ENCODE results near the gene ATG5. TPM values are rescaled to one million over a fixed set of nuclear protein-coding genes. Genes with fewer than 3 reads are reported as not detected.

ATG5 gene
- total RNA-seq, 1 experiment from 2014 or later, result 37.5 TPM

GRCh38 chr6:106199998-106200397, 125.6 kb downstream of the ATG5 start:
- H3K36me3 ChIP-seq (replicated peaks; ENCODE audit: control insufficient read depth, insufficient read depth, low read length), result no peaks in the 10 kb centered on the region; the same call in 1 of the 2 replicates
- DNase-seq, result no peak
- no peak overlapping the region for H3K4me3 ChIP-seq (ENCODE audit: insufficient read depth, low read depth, low read length)
- no peaks in the 10 kb centered on the region for H3K27me3 ChIP-seq (ENCODE audit: control insufficient read depth, insufficient read depth, low read length)

- Histone ChIP-seq H3K36me3 (replicated peaks; ENCODE audit: control insufficient read depth, insufficient read depth, low read length) (no peaks in the 10 kb centered on the region; the same call in 1 of the 2 replicates), H3K4me3 (ENCODE audit: insufficient read depth, low read depth, low read length) (no peak overlapping the region), H3K27me3 (ENCODE audit: control insufficient read depth, insufficient read depth, low read length) (no peaks in the 10 kb centered on the region)
- no peak for DNase-seq
Observed at GRCh38 chr6:106199331-106199730, 126.2 kb downstream of the ATG5 start.

GRCh38 chr6:106197441-106197840, 128.1 kb downstream of the ATG5 start:
- no peaks in the 10 kb centered on the region; the same call in 1 of the 2 replicates for H3K36me3 ChIP-seq (replicated peaks; ENCODE audit: control insufficient read depth, insufficient read depth, low read length)
- DNase-seq, result no peak
- H3K4me3 ChIP-seq (ENCODE audit: insufficient read depth, low read depth, low read length), result no peak overlapping the region
- H3K27me3 ChIP-seq (ENCODE audit: control insufficient read depth, insufficient read depth, low read length), result no peaks in the 10 kb centered on the region

DNA sequence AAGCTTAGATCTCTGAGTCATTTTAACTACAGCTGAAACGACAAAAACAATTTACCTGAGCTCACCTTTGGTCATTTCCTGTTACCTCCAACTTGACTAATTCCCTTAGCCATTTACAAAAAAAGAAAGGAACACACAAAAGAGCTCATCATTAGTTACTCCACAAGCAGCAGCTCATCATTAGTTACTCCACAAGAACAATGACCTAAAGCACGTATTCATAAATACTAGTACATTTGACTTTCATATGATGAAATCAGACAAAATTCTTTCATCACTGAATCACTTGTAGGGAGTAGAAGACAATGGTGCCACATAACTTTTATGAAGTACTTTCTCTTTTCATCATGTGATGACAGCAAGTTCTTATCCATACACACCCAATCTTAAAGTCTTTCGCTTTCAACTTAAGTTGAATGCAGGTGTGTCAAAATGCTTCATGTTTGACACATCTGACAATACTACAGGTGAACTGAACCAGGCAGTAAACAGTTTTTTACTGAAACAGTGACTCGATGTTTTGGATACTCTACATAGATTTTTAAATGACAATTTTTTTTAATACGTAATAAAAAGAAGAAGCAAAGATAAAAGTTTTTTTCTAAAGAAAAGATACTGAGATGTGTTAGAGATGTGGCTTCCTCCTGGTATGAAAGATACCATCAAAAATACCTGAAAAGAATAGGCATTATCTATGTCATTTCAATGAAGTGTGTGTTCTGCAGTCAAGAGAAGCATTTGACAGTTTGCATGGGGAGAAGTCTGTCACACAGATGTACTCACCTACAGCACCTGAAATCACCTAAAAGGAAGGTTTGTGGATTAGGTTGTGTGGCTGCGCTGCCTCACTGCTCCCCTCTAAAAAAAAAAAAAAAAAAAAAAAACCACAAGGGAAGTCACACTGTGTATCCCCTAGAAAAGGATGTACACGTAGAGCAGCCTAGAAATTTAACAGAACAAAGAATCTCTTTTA, 130.3 kb downstream of the ATG5 start:
- Histone ChIP-seq H3K4me3 (ENCODE audit: insufficient read depth, low read depth, low read length) (no peak overlapping the region), H3K36me3 (replicated peaks; ENCODE audit: control insufficient read depth, insufficient read depth, low read length) (no peaks in the 10 kb centered on the region), H3K27me3 (ENCODE audit: control insufficient read depth, insufficient read depth, low read length) (no peaks in the 10 kb centered on the region)
- DNase-seq, result no peak

- Histone ChIP-seq H3K27me3 (ENCODE audit: control insufficient read depth, insufficient read depth, low read length) (no peaks in the 10 kb centered on the region), H3K4me3 (ENCODE audit: insufficient read depth, low read depth, low read length) (no peak overlapping the region), H3K36me3 (replicated peaks; ENCODE audit: control insufficient read depth, insufficient read depth, low read length) (no peaks in the 10 kb centered on the region)
- DNase-seq, result no peak
Observed at GRCh38 chr6:106192824-106193223, 132.7 kb downstream of the ATG5 start.

- Histone ChIP-seq H3K4me3 (ENCODE audit: insufficient read depth, low read depth, low read length) (no peak overlapping the region), H3K36me3 (replicated peaks; ENCODE audit: control insufficient read depth, insufficient read depth, low read length) (no peaks in the 10 kb centered on the region), H3K27me3 (ENCODE audit: control insufficient read depth, insufficient read depth, low read length) (no peaks in the 10 kb centered on the region)
- no peak for DNase-seq
Observed at GRCh38 chr6:106188104-106188794, 137.3 kb downstream of the ATG5 start.

GRCh38 chr6:106187424-106187982, 138.1 kb downstream of the ATG5 start:
- Histone ChIP-seq H3K4me3 (ENCODE audit: insufficient read depth, low read depth, low read length) (no peak overlapping the region), H3K36me3 (replicated peaks; ENCODE audit: control insufficient read depth, insufficient read depth, low read length) (no peaks in the 10 kb centered on the region), H3K27me3 (ENCODE audit: control insufficient read depth, insufficient read depth, low read length) (no peaks in the 10 kb centered on the region)
- DNase-seq, result no peak

DNA sequence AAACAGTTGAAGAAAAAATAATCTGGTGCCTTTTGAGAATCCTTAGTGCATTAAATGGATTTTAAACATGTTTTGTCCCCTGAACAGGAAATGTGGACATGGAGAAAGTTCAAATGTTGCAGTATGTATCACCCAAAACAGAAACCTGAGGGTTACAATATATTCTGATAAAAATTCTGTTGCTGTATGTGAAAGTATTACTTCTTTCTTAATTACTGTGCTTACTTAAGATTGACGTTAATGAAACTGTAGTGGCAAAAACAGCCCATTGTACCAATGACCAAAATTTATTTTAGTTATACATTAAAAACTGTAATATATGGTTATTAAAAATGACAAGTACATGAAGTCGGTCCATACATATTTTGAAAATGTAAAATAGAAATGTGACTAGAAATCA, 138.8 kb downstream of the ATG5 start:
- H3K27me3 ChIP-seq (ENCODE audit: control insufficient read depth, insufficient read depth, low read length), result no peaks in the 10 kb centered on the region
- H3K4me3 ChIP-seq (ENCODE audit: insufficient read depth, low read depth, low read length), result no peak overlapping the region
- H3K36me3 ChIP-seq (replicated peaks; ENCODE audit: control insufficient read depth, insufficient read depth, low read length), result no peaks in the 10 kb centered on the region
- no peak for DNase-seq

DNA sequence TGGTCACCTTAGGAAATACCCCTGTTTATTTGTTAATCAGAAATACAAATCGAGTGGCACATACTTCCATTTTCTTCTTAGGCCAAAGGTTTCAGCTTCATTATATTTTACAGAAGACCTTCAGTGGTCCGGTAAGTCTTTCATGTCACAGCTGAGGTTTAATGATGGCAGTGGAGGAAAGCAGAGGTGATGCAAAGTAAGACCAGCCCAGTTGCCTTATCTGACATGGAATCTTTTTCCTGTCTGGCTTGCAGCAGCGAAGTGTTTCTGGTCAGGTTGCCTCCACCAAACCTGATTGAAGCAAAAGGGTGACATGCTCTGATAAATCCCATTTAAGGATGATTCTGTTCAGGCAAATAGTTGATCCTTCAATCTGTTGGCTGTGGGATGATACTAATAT, 139.4 kb downstream of the ATG5 start:
- no peaks in the 10 kb centered on the region for H3K36me3 ChIP-seq (replicated peaks; ENCODE audit: control insufficient read depth, insufficient read depth, low read length)
- DNase-seq, result no peak
- no peaks in the 10 kb centered on the region for H3K27me3 ChIP-seq (ENCODE audit: control insufficient read depth, insufficient read depth, low read length)
- no peak overlapping the region for H3K4me3 ChIP-seq (ENCODE audit: insufficient read depth, low read depth, low read length)

DNA sequence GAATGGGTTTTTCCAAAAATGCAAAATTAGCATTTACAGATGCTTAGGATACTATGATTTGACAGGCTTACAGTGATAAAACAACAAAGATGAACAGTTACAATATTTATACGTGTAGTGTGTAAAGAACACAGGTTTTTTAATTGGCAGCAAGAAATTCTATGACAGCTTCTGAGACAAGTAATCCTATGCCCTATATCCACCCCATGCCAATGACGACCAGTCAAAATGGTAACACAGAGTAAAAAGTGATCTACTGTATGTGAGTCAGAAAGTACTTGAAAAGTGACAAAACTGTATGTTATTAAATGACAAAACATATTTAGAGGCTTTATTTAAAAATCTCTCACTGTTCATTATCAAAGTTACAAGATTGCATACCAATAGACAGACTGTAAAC, 139.9 kb downstream of the ATG5 start:
- no peak overlapping the region for H3K4me3 ChIP-seq (ENCODE audit: insufficient read depth, low read depth, low read length)
- no peaks in the 10 kb centered on the region for H3K27me3 ChIP-seq (ENCODE audit: control insufficient read depth, insufficient read depth, low read length)
- DNase-seq, result no peak
- no peaks in the 10 kb centered on the region for H3K36me3 ChIP-seq (replicated peaks; ENCODE audit: control insufficient read depth, insufficient read depth, low read length)

- Histone ChIP-seq H3K36me3 (replicated peaks; ENCODE audit: control insufficient read depth, insufficient read depth, low read length) (no peaks in the 10 kb centered on the region), H3K27me3 (ENCODE audit: control insufficient read depth, insufficient read depth, low read length) (no peaks in the 10 kb centered on the region), H3K4me3 (ENCODE audit: insufficient read depth, low read depth, low read length) (no peak overlapping the region)
- no peak for DNase-seq
Observed at GRCh38 chr6:106184629-106185028, 140.9 kb downstream of the ATG5 start.

DNA sequence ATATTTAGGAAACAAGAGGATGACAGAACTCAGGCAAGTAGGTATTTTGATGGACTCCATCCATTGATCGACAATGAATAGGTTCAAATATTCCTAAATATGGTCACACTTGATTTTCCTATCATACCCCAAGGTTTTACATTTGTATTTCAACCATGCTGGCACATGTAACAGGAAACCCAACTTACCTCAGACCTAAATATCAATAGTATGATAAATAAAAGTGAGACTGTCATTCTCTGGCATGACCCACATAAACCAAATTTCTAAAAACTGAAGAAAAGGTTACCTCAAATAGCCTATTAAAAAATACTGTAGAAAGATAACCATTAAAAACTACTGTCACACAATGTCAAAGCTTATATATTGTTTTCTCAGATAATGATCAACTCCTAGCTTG, 142.1 kb downstream of the ATG5 start:
- Histone ChIP-seq H3K4me3 (ENCODE audit: insufficient read depth, low read depth, low read length) (no peak overlapping the region), H3K27me3 (ENCODE audit: control insufficient read depth, insufficient read depth, low read length) (no peaks in the 10 kb centered on the region), H3K36me3 (replicated peaks; ENCODE audit: control insufficient read depth, insufficient read depth, low read length) (no peaks in the 10 kb centered on the region)
- no peak for DNase-seq

DNA sequence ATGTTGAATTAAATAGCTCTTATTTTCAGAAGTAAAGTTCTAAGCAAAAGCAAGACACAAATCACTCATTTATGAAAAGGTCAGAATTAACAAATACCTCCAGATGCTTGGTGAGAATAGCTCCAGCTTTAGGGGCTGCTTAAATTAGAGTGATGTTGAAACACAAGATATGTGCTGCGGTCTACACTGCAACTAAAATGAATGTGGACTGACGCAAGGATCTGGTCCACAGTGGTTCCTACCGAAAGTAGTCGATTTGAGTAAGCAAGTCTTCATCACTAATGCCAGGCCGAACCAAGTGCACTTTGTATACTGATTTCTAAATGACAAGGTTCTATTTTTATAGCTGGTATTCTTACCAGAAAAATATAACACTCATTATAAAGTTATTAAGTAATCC, 143.1 kb downstream of the ATG5 start:
- H3K36me3 ChIP-seq (replicated peaks; ENCODE audit: control insufficient read depth, insufficient read depth, low read length), result no peaks in the 10 kb centered on the region
- H3K4me3 ChIP-seq (ENCODE audit: insufficient read depth, low read depth, low read length), result no peak overlapping the region
- DNase-seq, result no peak
- H3K27me3 ChIP-seq (ENCODE audit: control insufficient read depth, insufficient read depth, low read length), result no peaks in the 10 kb centered on the region

DNA sequence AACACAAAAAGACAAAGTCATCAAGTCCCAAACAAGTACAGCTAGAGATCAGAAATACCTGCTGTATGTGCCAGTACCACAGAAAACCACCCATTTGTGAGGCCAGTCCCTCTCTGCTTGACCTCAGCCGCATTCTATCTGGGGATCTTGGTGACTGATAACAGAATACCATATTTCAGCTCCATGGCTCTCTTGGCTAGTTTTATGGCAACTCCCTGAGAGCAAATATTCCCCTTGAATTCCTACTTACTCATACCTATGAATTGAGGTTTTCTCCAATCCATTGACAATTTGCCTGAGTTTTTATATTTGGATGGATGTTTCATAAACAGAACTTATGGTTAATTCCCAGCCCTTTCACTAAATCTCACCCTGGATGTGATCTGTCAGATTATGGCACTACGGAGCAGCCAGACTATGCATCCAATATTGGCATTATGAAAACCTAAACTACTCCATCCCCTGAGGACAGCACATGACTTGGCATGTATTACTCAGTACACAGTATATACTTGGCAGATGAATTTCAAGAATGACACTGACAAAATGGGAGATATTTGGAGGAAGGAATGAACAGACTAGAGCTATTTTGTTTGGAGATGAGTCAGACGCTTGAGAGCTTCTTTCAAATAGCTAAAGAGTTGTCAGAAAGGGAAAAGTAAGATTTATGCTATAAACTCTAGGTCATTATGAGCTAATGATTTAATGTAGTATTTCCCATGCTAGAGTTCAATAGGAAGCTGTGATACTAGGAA, 143.7 kb downstream of the ATG5 start:
- no peaks in the 10 kb centered on the region for H3K27me3 ChIP-seq (ENCODE audit: control insufficient read depth, insufficient read depth, low read length)
- H3K36me3 ChIP-seq (replicated peaks; ENCODE audit: control insufficient read depth, insufficient read depth, low read length), result no peaks in the 10 kb centered on the region
- no peak for DNase-seq
- H3K4me3 ChIP-seq (ENCODE audit: insufficient read depth, low read depth, low read length), result no peak overlapping the region

Data from H7 (cell line).